ENCODE results near the gene SYNE3.

- TF ChIP-seq EZH2 (IDR thresholded peaks at IDR 0.05; ENCODE audit: borderline replicate concordance, insufficient read depth, low read depth, low read length, poor library complexity, severe bottlenecking), result no peak
- no peak for TF ChIP-seq CTCF (IDR thresholded peaks at IDR 0.05)
Observed at GRCh38 chr14:95493503-95493902, 22.9 kb downstream of the SYNE3 start.

Data from B cell (primary cell).